ENCODE data around the gene TSC22D3. TPM values are rescaled to one million over a fixed set of nuclear protein-coding genes. Genes with fewer than 3 reads are reported as not detected.
"Not testable (repeated sequence)": the region's sequence is repeated elsewhere in the genome, so short reads cannot be mapped to it uniquely, and the experiment has no call there.

The TSC22D3 gene
- total RNA-seq, 1 donor from 2014 or later = 107 TPM

DNA sequence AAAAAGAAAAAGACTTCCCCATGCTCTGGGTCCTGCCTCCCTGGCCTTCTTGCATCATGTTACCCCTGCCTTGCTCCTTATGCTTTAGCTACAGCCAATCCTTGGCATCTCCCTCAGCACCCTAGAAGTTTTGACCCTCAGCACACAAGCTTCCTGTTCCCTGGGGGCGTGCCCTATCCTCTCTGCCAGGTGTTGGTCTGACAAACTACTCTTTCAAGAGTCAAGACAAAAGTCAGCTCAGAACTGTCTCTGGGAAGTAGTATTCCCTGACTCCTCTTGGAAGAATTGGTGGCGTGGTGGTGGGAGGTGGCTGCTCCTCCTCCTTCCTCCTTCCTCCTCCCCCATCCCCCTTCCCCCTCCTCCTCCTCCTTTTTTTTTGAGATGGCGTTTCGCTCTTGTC, 106.3 kb downstream of the TSC22D3 start:
- no peaks in the 10 kb centered on the region for H3K27me3 Mint-ChIP-seq (ENCODE audit: unreplicated experiment)
- no peak for DNase-seq
- H3K9me3 Mint-ChIP-seq (ENCODE audit: unreplicated experiment) = no peaks in the 10 kb centered on the region
- no peaks in the 10 kb centered on the region for H3K36me3 Mint-ChIP-seq (ENCODE audit: unreplicated experiment)
- H3K4me1 Mint-ChIP-seq (ENCODE audit: low read depth, unreplicated experiment) = peaks cover 4% of the 10 kb centered on the region
- no peak overlapping the region for H3K27ac Mint-ChIP-seq (ENCODE audit: unreplicated experiment)
- TF ChIP-seq, protein P1, sequence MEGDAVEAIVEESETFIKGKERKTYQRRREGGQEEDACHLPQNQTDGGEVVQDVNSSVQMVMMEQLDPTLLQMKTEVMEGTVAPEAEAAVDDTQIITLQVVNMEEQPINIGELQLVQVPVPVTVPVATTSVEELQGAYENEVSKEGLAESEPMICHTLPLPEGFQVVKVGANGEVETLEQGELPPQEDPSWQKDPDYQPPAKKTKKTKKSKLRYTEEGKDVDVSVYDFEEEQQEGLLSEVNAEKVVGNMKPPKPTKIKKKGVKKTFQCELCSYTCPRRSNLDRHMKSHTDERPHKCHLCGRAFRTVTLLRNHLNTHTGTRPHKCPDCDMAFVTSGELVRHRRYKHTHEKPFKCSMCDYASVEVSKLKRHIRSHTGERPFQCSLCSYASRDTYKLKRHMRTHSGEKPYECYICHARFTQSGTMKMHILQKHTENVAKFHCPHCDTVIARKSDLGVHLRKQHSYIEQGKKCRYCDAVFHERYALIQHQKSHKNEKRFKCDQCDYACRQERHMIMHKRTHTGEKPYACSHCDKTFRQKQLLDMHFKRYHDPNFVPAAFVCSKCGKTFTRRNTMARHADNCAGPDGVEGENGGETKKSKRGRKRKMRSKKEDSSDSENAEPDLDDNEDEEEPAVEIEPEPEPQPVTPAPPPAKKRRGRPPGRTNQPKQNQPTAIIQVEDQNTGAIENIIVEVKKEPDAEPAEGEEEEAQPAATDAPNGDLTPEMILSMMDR (IDR thresholded peaks at IDR 0.05; ENCODE audit: partially characterized antibody, unreplicated experiment) = no peak
- no peak overlapping the region for H3K4me3 Mint-ChIP-seq (ENCODE audit: unreplicated experiment)

DNA sequence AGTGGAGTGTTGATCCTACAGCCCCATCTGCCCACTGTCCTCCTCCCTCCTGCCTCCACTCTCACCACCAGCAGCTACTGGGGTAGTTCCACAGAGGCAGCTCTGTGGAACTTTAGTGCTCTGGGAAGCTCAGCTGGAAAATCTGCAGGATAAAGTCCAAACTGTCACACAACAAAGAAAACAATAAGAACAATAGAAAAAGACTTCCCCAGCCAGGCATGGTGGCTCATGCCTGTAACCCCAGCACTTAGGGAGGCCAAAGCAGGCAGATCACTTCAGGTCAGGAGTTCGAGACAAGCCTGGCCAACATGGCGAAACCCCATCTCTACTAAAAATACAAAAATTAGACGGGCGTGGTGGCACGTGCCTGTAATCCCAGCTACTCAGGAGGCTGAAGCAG, 106.9 kb downstream of the TSC22D3 start:
- not testable (repeated sequence) for H3K9me3 Mint-ChIP-seq (ENCODE audit: unreplicated experiment); H3K27me3 Mint-ChIP-seq (ENCODE audit: unreplicated experiment); H3K4me1 Mint-ChIP-seq (ENCODE audit: low read depth, unreplicated experiment); H3K36me3 Mint-ChIP-seq (ENCODE audit: unreplicated experiment); DNase-seq; H3K27ac Mint-ChIP-seq (ENCODE audit: unreplicated experiment); H3K4me3 Mint-ChIP-seq (ENCODE audit: unreplicated experiment)

DNA sequence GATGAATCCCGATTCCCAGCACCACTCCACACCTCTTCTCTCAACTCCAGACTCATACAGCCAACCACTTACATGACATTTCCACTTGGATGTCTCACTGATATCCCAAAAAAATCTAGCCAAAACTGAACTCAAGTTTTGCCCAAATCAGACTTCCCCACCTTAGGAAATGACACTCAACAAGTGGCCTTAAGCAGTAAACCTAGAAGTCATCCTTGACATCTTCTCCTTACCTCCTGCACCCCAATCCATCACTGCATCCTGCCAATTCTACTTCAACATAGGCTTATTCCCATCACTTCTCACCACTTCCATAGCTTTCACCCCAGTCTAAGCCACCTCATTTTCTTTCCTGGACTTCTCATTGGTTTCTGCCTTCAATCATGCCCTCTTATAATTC, 108.2 kb downstream of the TSC22D3 start:
- TF ChIP-seq, protein P1 (IDR thresholded peaks at IDR 0.05; ENCODE audit: partially characterized antibody, unreplicated experiment) = no peak
- H3K9me3 Mint-ChIP-seq (ENCODE audit: unreplicated experiment) = no peaks in the 10 kb centered on the region
- H3K27me3 Mint-ChIP-seq (ENCODE audit: unreplicated experiment) = no peaks in the 10 kb centered on the region
- no peak for DNase-seq
- H3K4me3 Mint-ChIP-seq (ENCODE audit: unreplicated experiment) = no peak overlapping the region
- H3K27ac Mint-ChIP-seq (ENCODE audit: unreplicated experiment) = no peak overlapping the region
- no peaks in the 10 kb centered on the region for H3K4me1 Mint-ChIP-seq (ENCODE audit: low read depth, unreplicated experiment)
- no peaks in the 10 kb centered on the region for H3K36me3 Mint-ChIP-seq (ENCODE audit: unreplicated experiment)

DNA sequence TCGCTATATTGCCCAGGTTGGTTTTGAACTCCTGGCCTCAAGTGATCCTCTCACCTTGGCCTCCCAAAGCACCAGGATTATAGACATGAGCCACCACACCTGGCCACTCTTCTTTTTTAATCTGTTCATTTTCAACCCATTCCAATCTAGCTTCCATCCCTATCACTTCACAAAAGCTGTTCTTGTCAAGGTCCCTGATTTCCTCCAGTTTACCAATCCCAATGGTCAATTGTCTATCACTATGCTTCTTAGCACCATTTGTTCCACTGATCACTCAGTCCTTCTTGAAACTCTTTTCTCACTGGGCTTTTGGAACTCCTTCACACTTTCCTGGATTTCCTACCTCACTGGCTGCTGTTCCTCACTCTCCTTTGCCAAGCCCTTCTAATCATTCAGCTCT, 108.7 kb downstream of the TSC22D3 start:
- DNase-seq = no peak
- Mint-ChIP-seq H3K36me3 (ENCODE audit: unreplicated experiment) (no peaks in the 10 kb centered on the region), H3K4me1 (ENCODE audit: low read depth, unreplicated experiment) (no peaks in the 10 kb centered on the region), H3K27me3 (ENCODE audit: unreplicated experiment) (no peaks in the 10 kb centered on the region), H3K27ac (ENCODE audit: unreplicated experiment) (no peak overlapping the region), H3K9me3 (ENCODE audit: unreplicated experiment) (no peaks in the 10 kb centered on the region), H3K4me3 (ENCODE audit: unreplicated experiment) (no peak overlapping the region)
- TF ChIP-seq, protein P1 (IDR thresholded peaks at IDR 0.05; ENCODE audit: partially characterized antibody, unreplicated experiment) = no peak

Other genes with a start within 250 kb of the TSC22D3 start
- 31.8 TPM for gene PRPS1, start 147.3 kb downstream of the TSC22D3 start, total RNA-seq (ENCODE audit: unreplicated experiment)
- gene NCBP2L, start 1.9 kb upstream of the TSC22D3 start, total RNA-seq (ENCODE audit: unreplicated experiment) = not detected
- 5.5 TPM for gene MID2, start 50.1 kb upstream of the TSC22D3 start, total RNA-seq (ENCODE audit: unreplicated experiment)
- not detected for gene TEX13B, start 206.6 kb upstream of the TSC22D3 start, total RNA-seq (ENCODE audit: unreplicated experiment)